HepG2 (cell line): ENCODE measurements around the gene DHX8. TPM values are rescaled to one million over a fixed set of nuclear protein-coding genes. Genes with fewer than 3 reads are reported as not detected.
A peak's percentile ranks its signal among the peaks of the same experiment; 100 is the strongest.

ENCODE experiments used
- AHDC1 ChIP-seq: sonication (generic); formaldehyde crosslinking; IDR thresholded peaks from 2 replicates; pipeline ENCODE4 v1.5.1; 2020; ENCODE audit warnings: mild to moderate bottlenecking, missing genetic modification reagents, borderline replicate concordance
- GMEB1 ChIP-seq: sonication (generic); formaldehyde crosslinking; IDR thresholded peaks from 2 replicates; pipeline ENCODE4 v1.5.1; 2020; ENCODE audit warnings: missing genetic modification reagents, mild to moderate bottlenecking, borderline replicate concordance
- RBAK ChIP-seq: sonication (generic); formaldehyde crosslinking; IDR thresholded peaks from 2 replicates; pipeline ENCODE4 v1.5.1; 2020; ENCODE audit warnings: mild to moderate bottlenecking, missing genetic modification reagents
- TGIF2 ChIP-seq: IDR thresholded peaks from 2 replicates; pipeline ENCODE4 v1.6.1; 2016; ENCODE audit warnings: control low read depth, missing compliant biosample characterization
- polyA plus RNA-seq, 8 experiments: library from polyadenylated mRNA; depleted of rRNA in 3 of 8; stranded (reverse) in 7 of 8; unstranded in 1 of 8; fragments of >200 nt; fragmentation: Illumina TruSeq in 4 of 8; extraction: Trizol in 4 of 8; gene quantifications; 2 replicates each; pipeline versions ENCODE4 v1.2.1 to v1.2.3, GENCODE V29; 2011 to 2016; ENCODE audit warnings: low read depth in 4 of 8, missing spikeins in 1 of 8, mixed read lengths in 1 of 8; ENCODE audit not compliant: insufficient read depth in 1 of 8
- total RNA-seq, 5 experiments: library from RNA; depleted of rRNA; stranded (reverse); fragments of >200 nt; fragmentation: Illumina TruSeq; extraction: Trizol; gene quantifications; 2 replicates each; pipeline ENCODE4 v1.2.3, GENCODE V29; 2016; ENCODE audit warnings: low read depth in 1 of 5

The DHX8 gene
- total and polyA plus RNA-seq, 2 of the 13 experiments (the other 11 are each of a cell fraction or from before 2014, with no cell fraction given): 24.8 to 48.9 TPM

GRCh38 chr17:43558805-43559160 lies 75.0 kb downstream of the DHX8 start (continued):
- TF ChIP-seq TGIF2 (peak; percentile 12; the same call in 1 of the 2 replicates), RBAK (no peak), GMEB1 (CRISPR knock-in tag) (no peak), AHDC1 (0 out of 2 replicates have a peak, but pooled peaks have one; percentile 65)
